K562 (cell line): ENCODE data around the gene NOS1. TPM values are rescaled to one million over a fixed set of nuclear protein-coding genes. Genes with fewer than 3 reads are reported as not detected.

Experiments
- ATAC-seq: fragments of 200-7000 bp; cut with Tn5 transposase; 3 replicates; pipeline ENCODE4 v1.9.1; 2020; ENCODE audit warnings: moderate library complexity
- BruUV-seq: library from RNA; stranded (reverse); fragments of 400-500 nt; replicated peaks from 2 replicates; lab custom pipeline; 2021; lab: Mats Ljungman, UMichigan
- CTCF ChIA-PET: fragments of 300-600 bp; formaldehyde crosslinking; extraction: SDS; loops from one replicate; lab custom pipeline; 2021; ENCODE audit warnings: low intra/inter-chr PET ratio; lab: Yijun Ruan, JAX
- POLR2A ChIA-PET: fragments of 300-600, 350-650 bp; sonication (Branson Sonifier 250); formaldehyde crosslinking; extraction: SDS; loops from one replicate; lab custom pipeline; 2021; ENCODE audit warnings: antibody characterized with exemption, inconsistent platforms; lab: Yijun Ruan, JAX
- DNase-seq, 4 experiments: peaks; one replicate each; pipeline versions ENCODE4 v3.0.0 to v3.0.0-alpha.2; 2011 to 2018; ENCODE audit warnings: low spot score in 3 of 4, mixed read lengths in 3 of 4; ENCODE audit errors: extremely low read depth in 1 of 4
- FAIRE-seq: peaks from 2 replicates; lab custom pipeline; 2011; peaks lifted over from hg19 to GRCh38; lab: Jason Lieb, UNC
- H2AFZ ChIP-seq: 2 replicates; pipeline ENCODE4 v1.6.0; 2011; ENCODE audit warnings: low read depth, low read length, control low read depth, inconsistent platforms
- H3K27ac ChIP-seq: fragments of 200-600 bp; 3 replicates; pipeline ENCODE4 v1.8.0; 2011; ENCODE audit warnings: low read depth, mild to moderate bottlenecking, control low read depth, inconsistent platforms, low read length, moderate library complexity, mixed read lengths; ENCODE audit errors: extremely low read depth
- H3K27me3 ChIP-seq, 2 experiments: fragments of 300-600 bp in 1 of 2; 2 replicates in 1 of 2; 3 replicates in 1 of 2; pipeline versions ENCODE4 v1.6.0 to v1.8.0; 2011; ENCODE audit warnings: inconsistent platforms in 2 of 2, low read length in 2 of 2, mild to moderate bottlenecking in 1 of 2, mixed read lengths in 1 of 2, moderate library complexity in 1 of 2; ENCODE audit not compliant: control insufficient read depth in 2 of 2, insufficient read depth in 2 of 2
- H3K36me3 ChIP-seq: fragments of 300-600 bp; 3 replicates; pipeline ENCODE4 v1.8.0; 2011; ENCODE audit warnings: mild to moderate bottlenecking, low read length, inconsistent platforms; ENCODE audit not compliant: control insufficient read depth, insufficient read depth
- H3K4me1 ChIP-seq, 2 experiments: fragments of 200-600 bp in 1 of 2; replicated peaks in 1 of 2; 2 replicates in 1 of 2; 3 replicates in 1 of 2; pipeline versions ENCODE4 v1.5.1 to v1.8.0; 2011; ENCODE audit warnings: inconsistent platforms in 2 of 2, low read length in 2 of 2, mild to moderate bottlenecking in 1 of 2, mixed read lengths in 1 of 2, moderate library complexity in 1 of 2; ENCODE audit not compliant: control insufficient read depth in 2 of 2, insufficient read depth in 2 of 2
- H3K4me2 ChIP-seq: 2 replicates; pipeline ENCODE4 v1.6.1; 2011; ENCODE audit warnings: low read length, control low read depth, inconsistent platforms, mixed read lengths; ENCODE audit not compliant: insufficient read depth
- H3K4me3 ChIP-seq: fragments of 200-600 bp; sonication (generic), shearing (Covaris generic); 2 replicates; pipeline ENCODE4 v1.5.1; 2016; ENCODE audit warnings: control low read depth, inconsistent platforms
- H3K79me2 ChIP-seq: fragments of 200-600 bp; 3 replicates; pipeline ENCODE4 v1.8.0; 2011; ENCODE audit warnings: low read length, inconsistent platforms; ENCODE audit not compliant: control insufficient read depth, insufficient read depth
- H3K9ac ChIP-seq, 2 experiments: 2 replicates each; pipeline versions ENCODE4 v1.6.0 to v1.6.1; 2011; ENCODE audit warnings: low read depth in 2 of 2, low read length in 2 of 2, control low read depth in 1 of 2, inconsistent platforms in 1 of 2, mild to moderate bottlenecking in 1 of 2, mixed read lengths in 1 of 2; ENCODE audit not compliant: insufficient read depth in 1 of 2
- H3K9me1 ChIP-seq: one replicate; pipeline ENCODE4 v1.6.0; 2011; ENCODE audit warnings: inconsistent platforms, mild to moderate bottlenecking, low read length, moderate library complexity; ENCODE audit not compliant: control insufficient read depth, insufficient read depth
- H3K9me3 ChIP-seq: replicated peaks from 2 replicates; pipeline ENCODE4 v1.5.1; 2011; ENCODE audit warnings: low read depth, low read length, inconsistent platforms; ENCODE audit not compliant: control insufficient read depth, insufficient read depth
- H4K20me1 ChIP-seq: replicated peaks from 2 replicates; pipeline ENCODE4 v1.6.1; 2011; ENCODE audit warnings: low read length, inconsistent platforms, mixed read lengths; ENCODE audit not compliant: control insufficient read depth, insufficient read depth
- ATF1 ChIP-seq, 2 experiments: fragments of 450-650 bp in 1 of 2; IDR thresholded peaks; 2 replicates each; pipeline ENCODE4 v1.6.1; 2016; ENCODE audit warnings: missing compliant biosample characterization in 1 of 2, missing genetic modification characterization in 1 of 2
- ATF3 ChIP-seq, 2 experiments: fragments of 450-650 bp in 1 of 2; sonication (generic) in 1 of 2; formaldehyde crosslinking in 1 of 2; IDR thresholded peaks in 1 of 2; conservative IDR thresholded peaks in 1 of 2; 2 replicates each; pipeline versions ENCODE4 v1.6.1 to v1.8.1; 2016 to 2023; ENCODE audit warnings: mild to moderate bottlenecking in 2 of 2, moderate library complexity in 2 of 2, inconsistent platforms in 1 of 2, missing genetic modification reagents in 1 of 2
- BCOR ChIP-seq: fragments of 450-650 bp; IDR thresholded peaks from 2 replicates; pipeline ENCODE4 v1.6.1; 2016
- DIDO1 ChIP-seq: fragments of 450-650 bp; IDR thresholded peaks from 2 replicates; pipeline ENCODE4 v1.6.1; 2016; ENCODE audit warnings: low read depth, missing biosample characterization, missing genetic modification characterization
- EZH2 ChIP-seq: IDR thresholded peaks from 2 replicates; pipeline ENCODE4 v1.6.1; 2012; ENCODE audit warnings: low read depth, mild to moderate bottlenecking, inconsistent platforms, low read length, borderline replicate concordance
- HDAC2 ChIP-seq: fragments of 450-650 bp; IDR thresholded peaks from 2 replicates; pipeline ENCODE4 v1.6.1; 2016; ENCODE audit warnings: mild to moderate bottlenecking
- MCM2 ChIP-seq: fragments of 450-650 bp; IDR thresholded peaks from 2 replicates; pipeline ENCODE4 v1.6.1; 2017; ENCODE audit warnings: low read depth, mild to moderate bottlenecking
- SIN3B ChIP-seq: fragments of 450-650 bp; IDR thresholded peaks from 2 replicates; pipeline ENCODE4 v1.6.1; 2017; ENCODE audit warnings: low read depth, mild to moderate bottlenecking, moderate library complexity
- WGBS: fragments of 100-300 bp; shearing (Covaris generic); methylation state at CpG from one replicate; pipeline ENCODE4 v1.1.6; 2016; ENCODE audit warnings: low coverage, mixed read lengths; ENCODE audit not compliant: insufficient coverage; ENCODE audit errors: missing lambda C conversion rate; 5-methylcytosine and 5-hydroxymethylcytosine counted together
- in situ Hi-C: fragments of 300-500 bp; cut with MboI; formaldehyde crosslinking; loops from 4 replicates; pipeline ENCODE4 v1.15.0; 2018; ENCODE audit warnings: inconsistent platforms, mixed read lengths
- intact Hi-C: fragments of 100-400 bp; cut with micrococcal nuclease; formaldehyde crosslinking; loops from 2 replicates; pipeline ENCODE4 v1.14.2; 2022
- polyA plus RNA-seq, 8 experiments: library from polyadenylated mRNA; depleted of rRNA in 4 of 8; stranded (reverse) in 5 of 8; unstranded in 3 of 8; fragments of >200 nt; fragmentation: Nextera tagmentation in 2 of 8; fragmentation: Illumina TruSeq in 1 of 8; extraction: Ambion mirVana in 2 of 8; extraction: Trizol in 1 of 8; gene quantifications; 2 replicates each; pipeline versions ENCODE4 v1.2.1 to v1.2.3, GENCODE V29; 2011 to 2014; ENCODE audit warnings: inconsistent platforms in 1 of 8, missing spikeins in 1 of 8
- total RNA-seq, 7 experiments: library from RNA; depleted of rRNA in 6 of 7; stranded (reverse); fragments of >200 nt in 6 of 7; fragmentation: Illumina TruSeq in 2 of 7; extraction: Trizol in 2 of 7; gene quantifications; 2 replicates each; pipeline versions ENCODE4 v1.2.1 to v1.2.3, GENCODE V29; 2011 to 2021; ENCODE audit warnings: low replicate concordance in 1 of 7

NOS1 gene
- total and polyA plus RNA-seq, 9 of the 15 experiments (the other 6 are each of a cell fraction or from before 2014, with no cell fraction given) = not detected

- Histone ChIP-seq H3K27ac (no peak overlapping the region; the same call in 2 of the 3 replicates), H3K36me3 (no peaks in the 10 kb centered on the region), H3K79me2 (no peaks in the 10 kb centered on the region), H4K20me1 (no peaks in the 10 kb centered on the region), H2AFZ (no peak overlapping the region), H3K4me3 (no peak overlapping the region), H3K27me3 (peaks cover 17 to 39% of the 10 kb centered on the region in 2 experiments; a peak in 4 of 5 replicates), H3K9me3 (no peaks in the 10 kb centered on the region), H3K9ac (no peak overlapping the region), H3K4me2 (no peak overlapping the region), H3K9me1 (no peaks in the 10 kb centered on the region), H3K4me1 (no peaks in the 10 kb centered on the region)
- BruUV-seq = no TSS peak
- TF ChIP-seq EZH2 (no peak), BCOR (no peak), SIN3B (no peak), MCM2 (no peak), HDAC2 (no peak), ATF3 (IDR thresholded peaks at IDR 0.05) (peak; percentile 34; the same call in 1 of the 2 replicates), ATF3 (CRISPR knock-in tag; conservative IDR thresholded peaks at IDR 0.05) (no peak), DIDO1 (tag) (no peak), ATF1 (CRISPR knock-in tag; IDR thresholded peaks at IDR 0.05) (no peak), ATF1 (tag; IDR thresholded peaks at IDR 0.05) (no peak)
- in situ Hi-C loops = no loop called here
- 0% methylated on average over 10 of the region's 10 CpGs for WGBS
- ATAC-seq (no peak; the same call in 2 of the 3 replicates), DNase-seq (no peak), FAIRE-seq (no peak)
- intact Hi-C loops = no loop called here
- POLR2A ChIA-PET = no interaction called here
- CTCF ChIA-PET = no interaction called here
These were observed 134.9 kb downstream of the NOS1 start for GRCh38 chr12:117226505-117226904.
